IMR-90 (cell line): ENCODE measurements around the gene SOST. TPM values are rescaled to one million over a fixed set of nuclear protein-coding genes. Genes with fewer than 3 reads are reported as not detected.

Experiments used
- ATAC-seq: fragments of 200-7000 bp; cut with Tn5 transposase; 2 replicates; pipeline ENCODE4 v1.9.1; 2020; ENCODE audit warnings: low read depth, mild to moderate bottlenecking, moderate library complexity
- BruUV-seq: library from RNA; stranded (reverse); fragments of 400-500 nt; replicated peaks from 2 replicates; lab custom pipeline; 2021; lab: Mats Ljungman, UMichigan
- CTCF ChIA-PET: fragments of 300-600 bp; formaldehyde crosslinking; extraction: SDS; loops from one replicate; lab custom pipeline; 2021; ENCODE audit warnings: antibody characterized with exemption; lab: Yijun Ruan, JAX
- POLR2A ChIA-PET: fragments of 300-600 bp; sonication (Branson Sonifier 250); formaldehyde crosslinking; loops from one replicate; lab custom pipeline; 2022; ENCODE audit warnings: antibody characterized with exemption; ENCODE audit not compliant: unreplicated experiment; lab: Charles Lee
- DNase-seq: peaks from one replicate; pipeline ENCODE4 v3.0.0; 2013
- H2AFZ ChIP-seq: replicated peaks from 2 replicates; pipeline ENCODE3; 2013; ENCODE audit warnings: low read length, mild to moderate bottlenecking; ENCODE audit not compliant: poor library complexity
- H2AK5ac ChIP-seq: 2 replicates; pipeline ENCODE4 v1.6.1; 2013; ENCODE audit warnings: low read depth, low read length, inconsistent platforms
- H2AK9ac ChIP-seq: replicated peaks from 2 replicates; pipeline ENCODE3; 2013; ENCODE audit warnings: mild to moderate bottlenecking, low read depth, low read length, moderate library complexity; ENCODE audit not compliant: poor library complexity
- H2BK120ac ChIP-seq: 2 replicates; pipeline ENCODE4 v1.6.1; 2013; ENCODE audit warnings: low read depth, low read length, inconsistent platforms
- H2BK15ac ChIP-seq: 3 replicates; pipeline ENCODE4 v1.6.1; 2013; ENCODE audit warnings: low read depth, low read length, inconsistent platforms
- H2BK20ac ChIP-seq: 2 replicates; pipeline ENCODE4 v1.6.1; 2013; ENCODE audit warnings: low read depth, mild to moderate bottlenecking, inconsistent platforms, low read length, moderate library complexity
- H2BK5ac ChIP-seq: 2 replicates; pipeline ENCODE4 v1.6.1; 2013; ENCODE audit warnings: mild to moderate bottlenecking, low read depth, low read length, inconsistent platforms; ENCODE audit not compliant: poor library complexity, severe bottlenecking
- H3K14ac ChIP-seq: replicated peaks from 2 replicates; pipeline ENCODE4 v1.6.1; 2013; ENCODE audit warnings: low read depth, low read length, inconsistent platforms
- H3K18ac ChIP-seq: 2 replicates; pipeline ENCODE4 v1.6.1; 2013; ENCODE audit warnings: low read depth, low read length, control low read depth
- H3K23ac ChIP-seq: 2 replicates; pipeline ENCODE4 v1.6.1; 2013; ENCODE audit warnings: low read depth, low read length, inconsistent platforms
- H3K27ac ChIP-seq: 2 replicates; pipeline ENCODE4 v1.5.1; 2013; ENCODE audit warnings: mild to moderate bottlenecking, control low read depth, low read length; ENCODE audit not compliant: insufficient read depth
- H3K27me3 ChIP-seq: 2 replicates; pipeline ENCODE4 v1.6.1; 2013; ENCODE audit warnings: low read length; ENCODE audit not compliant: control insufficient read depth, insufficient read depth
- H3K36me3 ChIP-seq: 2 replicates; pipeline ENCODE4 v1.6.1; 2013; ENCODE audit warnings: low read length, mixed read lengths; ENCODE audit not compliant: control insufficient read depth, insufficient read depth
- H3K4ac ChIP-seq: 2 replicates; pipeline ENCODE4 v1.6.1; 2013; ENCODE audit warnings: low read depth, low read length, inconsistent platforms
- H3K4me1 ChIP-seq: 2 replicates; pipeline ENCODE4 v1.6.1; 2013; ENCODE audit warnings: low read length, mixed read lengths; ENCODE audit not compliant: control insufficient read depth, insufficient read depth
- H3K4me2 ChIP-seq: 2 replicates; pipeline ENCODE4 v1.6.1; 2013; ENCODE audit warnings: low read depth, mild to moderate bottlenecking, control low read depth, low read length, moderate library complexity
- H3K4me3 ChIP-seq: 2 replicates; pipeline ENCODE4 v1.5.1; 2013; ENCODE audit warnings: low read depth, mild to moderate bottlenecking, control low read depth, low read length, moderate library complexity; ENCODE audit not compliant: insufficient read depth
- H3K56ac ChIP-seq: 2 replicates; pipeline ENCODE4 v1.6.1; 2013; ENCODE audit warnings: low read length, inconsistent platforms; ENCODE audit not compliant: insufficient read depth; ENCODE audit errors: extremely low read depth
- H3K79me1 ChIP-seq, 2 experiments: 2 replicates each; pipeline ENCODE4 v1.6.1; 2013; ENCODE audit warnings: low read length in 2 of 2, inconsistent platforms in 1 of 2, low read depth in 1 of 2
- H3K9ac ChIP-seq: 2 replicates; pipeline ENCODE4 v1.6.1; 2013; ENCODE audit warnings: low read depth, low read length, control low read depth
- H3K9me1 ChIP-seq: 2 replicates; pipeline ENCODE4 v1.6.1; 2013; ENCODE audit warnings: low read length, inconsistent platforms; ENCODE audit not compliant: insufficient read depth
- H3K9me3 ChIP-seq: 2 replicates; pipeline ENCODE4 v1.6.1; 2013; ENCODE audit warnings: low read length; ENCODE audit not compliant: control insufficient read depth, insufficient read depth
- H4K20me1 ChIP-seq: 2 replicates; pipeline ENCODE4 v1.6.1; 2013; ENCODE audit warnings: low read length, inconsistent platforms; ENCODE audit not compliant: insufficient read depth
- H4K5ac ChIP-seq: 2 replicates; pipeline ENCODE4 v1.6.1; 2013; ENCODE audit warnings: mild to moderate bottlenecking, low read depth, low read length, control low read depth
- H4K8ac ChIP-seq, 2 experiments: 2 replicates each; pipeline ENCODE4 v1.6.1; 2013; ENCODE audit warnings: low read depth in 2 of 2, low read length in 2 of 2, control low read depth in 1 of 2, inconsistent platforms in 1 of 2
- H4K91ac ChIP-seq: 2 replicates; pipeline ENCODE4 v1.6.1; 2013; ENCODE audit warnings: low read depth, low read length, inconsistent platforms; ENCODE audit not compliant: insufficient read depth
- BHLHE40 ChIP-seq: fragments of 150-350 bp; IDR thresholded peaks from 2 replicates; pipeline ENCODE4 v1.6.1; 2016; ENCODE audit warnings: mild to moderate bottlenecking, low read depth, low read length
- CEBPB ChIP-seq: IDR thresholded peaks from 2 replicates; pipeline ENCODE4 v1.6.1; 2012; ENCODE audit warnings: low read depth, low read length, improper control_type of control experiment
- CHD1 ChIP-seq: IDR thresholded peaks from 2 replicates; pipeline ENCODE4 v1.6.1; 2012; ENCODE audit warnings: low read depth, low read length, improper control_type of control experiment
- CTCF ChIP-seq: conservative IDR thresholded peaks from 2 replicates; pipeline ENCODE4 v1.5.1; 2012; ENCODE audit warnings: mild to moderate bottlenecking, low read depth, low read length, improper control_type of control experiment
- ELK1 ChIP-seq: fragments of 150-350 bp; IDR thresholded peaks from 2 replicates; pipeline ENCODE4 v1.6.1; 2016; ENCODE audit warnings: low read depth, mild to moderate bottlenecking, low read length, moderate library complexity, borderline replicate concordance
- FOS ChIP-seq: fragments of 150-350 bp; IDR thresholded peaks from 2 replicates; pipeline ENCODE4 v1.6.1; 2016; ENCODE audit warnings: low read depth, low read length
- MAFK ChIP-seq: IDR thresholded peaks from 2 replicates; pipeline ENCODE4 v1.6.1; 2012; ENCODE audit warnings: low read depth, low read length, improper control_type of control experiment
- MAZ ChIP-seq: IDR thresholded peaks from 2 replicates; pipeline ENCODE4 v1.6.1; 2012; ENCODE audit warnings: low read depth, mild to moderate bottlenecking, low read length, improper control_type of control experiment, moderate library complexity, borderline replicate concordance
- MXI1 ChIP-seq: IDR thresholded peaks from 2 replicates; pipeline ENCODE4 v1.6.1; 2012; ENCODE audit warnings: low read depth, mild to moderate bottlenecking, low read length, moderate library complexity, borderline replicate concordance
- NFE2L2 ChIP-seq: fragments of 150-350 bp; IDR thresholded peaks from 2 replicates; pipeline ENCODE4 v1.6.1; 2016; ENCODE audit warnings: low read depth, mild to moderate bottlenecking, low read length
- POLR2A ChIP-seq: IDR thresholded peaks from 2 replicates; pipeline ENCODE4 v1.6.1; 2012; ENCODE audit warnings: mild to moderate bottlenecking, low read depth, low read length
- RAD21 ChIP-seq: IDR thresholded peaks from 2 replicates; pipeline ENCODE4 v1.6.1; 2012; ENCODE audit warnings: low read length, improper control_type of control experiment
- RCOR1 ChIP-seq: IDR thresholded peaks from 2 replicates; pipeline ENCODE4 v1.6.1; 2012; ENCODE audit warnings: mild to moderate bottlenecking, low read length, improper control_type of control experiment; ENCODE audit not compliant: insufficient replicate concordance
- RFX5 ChIP-seq: IDR thresholded peaks from 2 replicates; pipeline ENCODE4 v1.8.0; 2012; ENCODE audit warnings: low read depth, mild to moderate bottlenecking, low read length, moderate library complexity
- SMC3 ChIP-seq: fragments of 150-350 bp; IDR thresholded peaks from 2 replicates; pipeline ENCODE4 v1.6.1; 2016; ENCODE audit warnings: low read depth, mild to moderate bottlenecking, antibody characterized with exemption, low read length, moderate library complexity
- USF2 ChIP-seq: fragments of 150-350 bp; IDR thresholded peaks from 2 replicates; pipeline ENCODE4 v1.6.1; 2017; ENCODE audit warnings: mild to moderate bottlenecking, antibody characterized with exemption, low read length, low read depth
- dilution Hi-C: fragments of 300-500 bp; cut with HindIII; formaldehyde crosslinking; loops from one replicate; pipeline ENCODE4 v1.14.3; 2018; ENCODE audit warnings: low sequenced_read_pairs; ENCODE audit not compliant: unreplicated experiment
- in situ Hi-C: fragments of 300-500 bp; cut with MboI; formaldehyde crosslinking; loops from 3 replicates; pipeline ENCODE4 v1.14.3; 2019; ENCODE audit warnings: low sequenced_read_pairs, inconsistent platforms, mixed read lengths
- intact Hi-C: fragments of 100-400 bp; cut with micrococcal nuclease; formaldehyde crosslinking; loops from 2 replicates; pipeline ENCODE4 v1.10.0; 2022
- polyA plus RNA-seq, 3 experiments: library from polyadenylated mRNA; depleted of rRNA; stranded (reverse); fragments of >200 nt; gene quantifications; 2 replicates each; pipeline ENCODE4 v1.2.3, GENCODE V29; 2012; ENCODE audit warnings: low replicate concordance in 1 of 3
- total RNA-seq: library from RNA; depleted of rRNA; stranded (reverse); fragments of >200 nt; gene quantifications from 2 replicates; pipeline ENCODE4 v1.2.3, GENCODE V29; 2012

SOST gene
- total and polyA plus RNA-seq, 2 of the 4 experiments (the other 2 are of a cell fraction): not detected

GRCh38 chr17:43805117-43805516, 46.5 kb upstream of the SOST start:
- Histone ChIP-seq H3K4me3 (no peak overlapping the region), H3K56ac (no peak overlapping the region), H3K14ac (no peak overlapping the region), H3K27ac (no peak overlapping the region), H2BK20ac (no peak overlapping the region), H3K79me1 (no peaks in the 10 kb centered on the region; a peak in 1 of 4 replicates), H3K4me2 (no peak overlapping the region), H4K20me1 (peaks cover 5% of the 10 kb centered on the region; the same call in 1 of the 2 replicates), H2BK120ac (no peak overlapping the region), H2AK5ac (no peak overlapping the region), H4K8ac (no peak overlapping the region), H2AK9ac (no peak overlapping the region), H3K9me1 (0 out of 2 replicates have a peak, but pooled peaks cover 5% of the 10 kb centered on the region), H3K36me3 (peaks cover 10% of the 10 kb centered on the region), H2AFZ (no peak overlapping the region), H4K5ac (no peak overlapping the region), H3K9me3 (no peaks in the 10 kb centered on the region), H3K9ac (no peak overlapping the region), H2BK5ac (no peak overlapping the region), H3K4me1 (peaks cover 2% of the 10 kb centered on the region; the same call in 1 of the 2 replicates), H2BK15ac (no peak overlapping the region), H3K4ac (no peak overlapping the region), H3K18ac (no peak overlapping the region), H3K23ac (no peak overlapping the region), H3K27me3 (no peaks in the 10 kb centered on the region), H4K91ac (no peak overlapping the region)
- dilution Hi-C loops (no loop called here), intact Hi-C loops (no loop called here), in situ Hi-C loops (no loop called here)
- ChIA-PET POLR2A (no interaction called here), CTCF (no interaction called here)
- ATAC-seq (no peak), DNase-seq (no peak)
- TF ChIP-seq NFE2L2 (no peak), MAZ (no peak), CTCF (no peak), RFX5 (no peak), BHLHE40 (no peak), ELK1 (no peak), RCOR1 (no peak), POLR2A (no peak), SMC3 (no peak), USF2 (no peak), RAD21 (no peak), CEBPB (no peak), MXI1 (no peak), CHD1 (no peak), FOS (no peak), MAFK (no peak)
- BruUV-seq: no TSS peak
